ENCODE data around the gene LRFN2.

LRFN2 gene

DNA sequence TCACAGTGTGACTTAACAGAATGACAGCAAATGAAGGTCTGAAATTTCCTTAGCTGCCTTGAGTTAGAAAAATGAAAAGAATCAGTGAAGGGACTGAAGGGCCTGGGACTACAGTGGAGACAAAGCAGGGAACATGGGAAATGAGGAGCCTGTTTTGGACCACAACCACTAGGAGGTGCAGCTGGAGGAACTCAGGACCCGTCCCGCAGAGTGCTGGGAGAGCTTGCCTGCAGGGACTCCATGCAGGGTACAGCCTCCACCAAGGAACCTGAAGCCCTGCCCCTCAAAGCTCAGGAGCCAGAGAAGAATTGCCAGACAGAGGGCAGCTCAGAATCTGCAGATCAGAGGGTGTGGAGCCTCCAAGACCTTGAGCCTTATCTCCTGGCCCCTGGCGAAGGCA, 50.7 kb downstream of the LRFN2 start:
- Histone ChIP-seq H3K9me3 (ENCODE audit: control insufficient read depth, low read length) (no peaks in the 10 kb centered on the region), H3K27ac (ENCODE audit: low read depth, low read length, severe bottlenecking) (no peak overlapping the region), H3K4me3 (ENCODE audit: extremely low read depth, insufficient read depth, low read length, poor library complexity, severe bottlenecking) (no peak overlapping the region), H3K36me3 (ENCODE audit: control insufficient read depth, insufficient read depth, low read length) (no peaks in the 10 kb centered on the region), H3K4me1 (ENCODE audit: control insufficient read depth, insufficient read depth, low read length, poor library complexity, severe bottlenecking) (no peaks in the 10 kb centered on the region)
- WGBS, 2 experiments (ENCODE audit: insufficient coverage in 2 of 2), result 51 to 55% methylated on average over 2 to 3 of the region's 3 CpGs

DNA sequence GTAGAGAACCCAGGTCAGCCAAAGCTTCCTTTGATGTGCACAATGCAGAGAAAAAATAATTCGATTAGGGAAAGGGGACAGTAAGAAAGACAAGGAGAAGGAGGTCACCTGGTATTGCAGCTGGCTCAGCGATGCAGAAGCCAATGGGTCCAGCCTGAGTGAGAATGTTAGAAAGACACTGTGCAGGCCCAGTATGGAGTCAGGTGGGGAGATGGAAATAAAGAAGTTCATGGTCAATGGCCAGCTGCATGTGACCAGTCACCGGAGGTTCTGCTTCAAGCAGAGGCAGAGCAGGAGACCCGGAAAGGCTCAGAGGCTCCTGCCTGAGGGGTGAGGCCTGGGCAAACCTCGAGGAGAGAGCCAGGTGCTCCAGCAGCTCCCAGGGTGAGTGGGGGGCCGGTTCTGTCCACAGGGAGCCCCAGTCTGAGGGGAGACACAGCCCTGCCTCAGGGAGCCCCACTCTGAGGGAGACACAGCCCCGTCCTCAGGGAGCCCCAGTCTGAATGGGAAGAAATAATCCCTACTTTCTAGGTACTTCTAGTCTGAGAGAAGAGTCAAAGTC, 51.3 kb downstream of the LRFN2 start:
- H3K9me3 ChIP-seq (ENCODE audit: control insufficient read depth, low read length), result no peaks in the 10 kb centered on the region
- H3K4me3 ChIP-seq (ENCODE audit: extremely low read depth, insufficient read depth, low read length, poor library complexity, severe bottlenecking), result no peak overlapping the region
- H3K4me1 ChIP-seq (ENCODE audit: control insufficient read depth, insufficient read depth, low read length, poor library complexity, severe bottlenecking), result no peaks in the 10 kb centered on the region
- 81 to 88% methylated on average over 5 of the region's 7 CpGs for WGBS, 2 experiments (ENCODE audit: insufficient coverage in 2 of 2)
- no peaks in the 10 kb centered on the region for H3K36me3 ChIP-seq (ENCODE audit: control insufficient read depth, insufficient read depth, low read length)
- H3K27ac ChIP-seq (ENCODE audit: low read depth, low read length, severe bottlenecking), result no peak overlapping the region

DNA sequence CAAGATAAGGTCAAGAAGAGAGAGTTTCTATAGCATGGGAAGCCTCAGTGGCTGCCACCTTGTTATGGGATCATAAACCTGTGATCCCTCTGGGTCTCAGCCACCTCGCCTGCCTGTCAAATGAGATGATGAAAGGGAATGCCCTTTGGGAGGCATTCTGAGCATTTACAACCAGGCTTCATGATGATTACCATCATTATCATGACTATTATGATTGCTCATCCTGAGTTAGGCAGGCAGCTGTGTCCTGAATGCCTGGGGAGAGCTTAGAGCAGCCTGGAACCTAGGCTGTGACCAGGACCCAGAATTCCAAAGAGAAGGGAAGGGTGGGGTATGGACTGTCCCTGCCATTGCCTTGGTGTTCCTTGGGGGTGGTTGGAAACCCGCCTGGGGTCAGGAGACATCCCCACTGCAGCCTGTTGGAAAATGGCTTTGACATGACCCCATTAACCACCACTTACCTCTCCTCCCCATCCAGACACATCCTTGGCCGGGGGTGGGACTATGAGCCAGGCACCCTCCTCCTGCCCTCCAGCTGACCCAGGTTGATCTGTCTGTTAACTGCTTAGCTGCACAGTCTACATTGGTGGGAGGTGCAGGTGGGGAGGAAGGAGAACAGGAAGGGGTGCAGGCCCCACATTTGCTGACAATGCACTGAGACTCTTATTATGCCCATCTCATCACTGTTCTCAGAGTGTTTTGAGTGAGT, 51.9 kb downstream of the LRFN2 start:
- WGBS, 2 experiments (ENCODE audit: insufficient coverage in 2 of 2), result 80% methylated on average over 1 of the region's 3 CpGs; no CpG with 5 or more reads in 1 of the 2 experiments
- Histone ChIP-seq H3K4me3 (ENCODE audit: extremely low read depth, insufficient read depth, low read length, poor library complexity, severe bottlenecking) (no peak overlapping the region), H3K9me3 (ENCODE audit: control insufficient read depth, low read length) (no peaks in the 10 kb centered on the region), H3K36me3 (ENCODE audit: control insufficient read depth, insufficient read depth, low read length) (no peaks in the 10 kb centered on the region), H3K4me1 (ENCODE audit: control insufficient read depth, insufficient read depth, low read length, poor library complexity, severe bottlenecking) (no peaks in the 10 kb centered on the region), H3K27ac (ENCODE audit: low read depth, low read length, severe bottlenecking) (no peak overlapping the region)

DNA sequence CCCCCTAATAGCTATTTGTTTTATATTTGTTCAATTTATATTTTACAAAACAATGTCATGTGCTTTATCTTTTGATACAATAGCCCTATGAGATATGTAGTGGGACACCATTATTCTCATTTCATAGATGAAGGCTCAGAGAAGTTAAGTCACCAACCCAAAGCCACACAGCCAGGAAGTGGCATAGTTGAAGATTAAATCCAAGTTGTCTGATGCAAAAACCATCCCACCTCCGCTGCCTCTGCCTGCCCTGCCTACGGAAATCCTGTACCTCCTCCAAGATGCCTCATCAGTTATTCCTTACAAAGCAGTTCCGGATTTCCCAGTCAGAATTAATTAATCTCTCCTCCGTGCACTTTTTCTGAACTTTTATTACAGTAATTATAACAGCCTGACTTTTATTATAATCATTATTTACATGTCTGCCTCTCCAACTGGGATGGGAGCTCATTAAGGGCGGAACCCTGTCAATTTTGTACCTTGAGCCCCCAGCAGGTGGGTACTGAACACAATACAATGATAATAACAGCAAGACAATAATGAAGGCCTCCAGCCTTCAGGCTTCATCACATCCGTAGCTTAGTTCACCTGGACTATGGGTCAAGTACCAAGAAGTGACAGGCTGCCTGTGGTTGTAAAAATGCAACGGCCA, 54.7 kb downstream of the LRFN2 start:
- no peaks in the 10 kb centered on the region for H3K4me1 ChIP-seq (ENCODE audit: control insufficient read depth, insufficient read depth, low read length, poor library complexity, severe bottlenecking)
- 97 to 98% methylated on average over 3 to 4 of the region's 7 CpGs for WGBS, 2 experiments (ENCODE audit: insufficient coverage in 2 of 2)
- H3K36me3 ChIP-seq (ENCODE audit: control insufficient read depth, insufficient read depth, low read length), result no peaks in the 10 kb centered on the region
- H3K27ac ChIP-seq (ENCODE audit: low read depth, low read length, severe bottlenecking), result no peak overlapping the region
- H3K9me3 ChIP-seq (ENCODE audit: control insufficient read depth, low read length), result no peaks in the 10 kb centered on the region
- no peak overlapping the region for H3K4me3 ChIP-seq (ENCODE audit: extremely low read depth, insufficient read depth, low read length, poor library complexity, severe bottlenecking)

DNA sequence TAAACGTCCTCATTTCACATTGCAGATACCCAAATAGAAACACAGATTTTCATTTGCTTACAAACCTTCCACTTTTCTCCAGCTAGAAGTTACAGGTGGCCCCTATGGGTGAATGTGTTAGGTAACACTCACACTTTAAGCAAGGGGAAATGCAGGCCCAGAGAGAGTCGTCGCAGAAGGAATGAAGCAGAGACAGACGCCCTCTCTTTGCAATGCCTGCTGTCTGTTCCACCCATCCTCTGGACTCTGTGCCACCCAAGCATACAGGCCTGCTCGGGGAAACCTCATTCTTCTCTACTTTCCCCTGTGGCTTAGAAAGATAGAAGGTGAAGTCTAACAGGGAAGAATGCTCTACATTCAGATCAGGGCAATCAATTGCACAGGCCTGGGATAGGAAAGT, 57.2 kb downstream of the LRFN2 start:
- no peak overlapping the region for H3K27ac ChIP-seq (ENCODE audit: low read depth, low read length, severe bottlenecking)
- H3K9me3 ChIP-seq (ENCODE audit: control insufficient read depth, low read length), result no peaks in the 10 kb centered on the region
- no peaks in the 10 kb centered on the region for H3K4me1 ChIP-seq (ENCODE audit: control insufficient read depth, insufficient read depth, low read length, poor library complexity, severe bottlenecking)
- 67% methylated on average over 3 of the region's 5 CpGs; no CpG with 5 or more reads in 1 of the 2 experiments for WGBS, 2 experiments (ENCODE audit: insufficient coverage in 2 of 2)
- H3K4me3 ChIP-seq (ENCODE audit: extremely low read depth, insufficient read depth, low read length, poor library complexity, severe bottlenecking), result no peak overlapping the region
- H3K36me3 ChIP-seq (ENCODE audit: control insufficient read depth, insufficient read depth, low read length), result no peaks in the 10 kb centered on the region

DNA sequence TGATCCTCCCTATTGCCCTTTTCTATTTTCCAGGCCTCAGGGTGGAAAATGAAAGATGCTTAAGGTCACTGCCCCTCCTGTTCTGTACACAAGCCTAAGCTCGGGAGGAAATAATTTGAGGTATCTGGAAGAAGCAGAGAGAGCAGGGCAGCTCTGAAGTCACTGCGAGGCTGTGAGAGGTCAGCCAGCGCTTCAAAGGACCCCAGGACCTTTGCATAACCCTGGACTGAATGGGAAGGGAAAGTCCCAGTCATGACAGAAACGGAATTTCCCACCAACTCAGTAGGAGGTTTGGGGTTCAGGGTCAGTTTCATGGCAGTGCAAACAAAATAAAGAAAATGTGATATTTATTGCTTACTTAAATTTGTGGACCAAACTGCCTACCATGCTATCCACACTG, 58.1 kb downstream of the LRFN2 start:
- no peak overlapping the region for H3K27ac ChIP-seq (ENCODE audit: low read depth, low read length, severe bottlenecking)
- no peaks in the 10 kb centered on the region for H3K36me3 ChIP-seq (ENCODE audit: control insufficient read depth, insufficient read depth, low read length)
- H3K9me3 ChIP-seq (ENCODE audit: control insufficient read depth, low read length), result no peaks in the 10 kb centered on the region
- H3K4me1 ChIP-seq (ENCODE audit: control insufficient read depth, insufficient read depth, low read length, poor library complexity, severe bottlenecking), result no peaks in the 10 kb centered on the region
- 83 to 97% methylated on average over 3 of the region's 4 CpGs for WGBS, 2 experiments (ENCODE audit: insufficient coverage in 2 of 2)
- H3K4me3 ChIP-seq (ENCODE audit: extremely low read depth, insufficient read depth, low read length, poor library complexity, severe bottlenecking), result no peak overlapping the region

DNA sequence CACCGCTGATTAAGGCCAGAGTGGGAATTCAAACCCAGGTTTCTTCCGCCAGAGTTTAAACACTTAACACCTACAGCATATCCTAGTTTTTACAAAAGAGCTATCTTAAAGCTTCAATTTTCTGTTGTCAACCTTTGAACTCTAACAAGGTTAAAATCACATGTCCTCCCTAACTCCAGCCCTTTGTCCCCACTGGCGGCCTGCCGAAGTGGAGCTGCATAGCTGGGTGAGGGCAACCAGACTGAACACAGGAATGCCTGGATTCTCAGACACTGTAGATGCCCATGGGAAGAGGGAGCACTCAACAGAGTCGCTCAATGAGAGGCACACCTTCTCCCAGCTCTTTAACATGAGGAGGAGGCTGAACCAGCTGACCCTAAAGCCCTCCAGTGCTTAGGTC, 59.1 kb downstream of the LRFN2 start:
- Histone ChIP-seq H3K9me3 (ENCODE audit: control insufficient read depth, low read length) (no peaks in the 10 kb centered on the region), H3K4me1 (ENCODE audit: control insufficient read depth, insufficient read depth, low read length, poor library complexity, severe bottlenecking) (no peaks in the 10 kb centered on the region), H3K27ac (ENCODE audit: low read depth, low read length, severe bottlenecking) (no peak overlapping the region), H3K36me3 (ENCODE audit: control insufficient read depth, insufficient read depth, low read length) (no peaks in the 10 kb centered on the region), H3K4me3 (ENCODE audit: extremely low read depth, insufficient read depth, low read length, poor library complexity, severe bottlenecking) (no peak overlapping the region)
- 96 to 98% methylated on average over 4 of the region's 5 CpGs for WGBS, 2 experiments (ENCODE audit: insufficient coverage in 2 of 2)

DNA sequence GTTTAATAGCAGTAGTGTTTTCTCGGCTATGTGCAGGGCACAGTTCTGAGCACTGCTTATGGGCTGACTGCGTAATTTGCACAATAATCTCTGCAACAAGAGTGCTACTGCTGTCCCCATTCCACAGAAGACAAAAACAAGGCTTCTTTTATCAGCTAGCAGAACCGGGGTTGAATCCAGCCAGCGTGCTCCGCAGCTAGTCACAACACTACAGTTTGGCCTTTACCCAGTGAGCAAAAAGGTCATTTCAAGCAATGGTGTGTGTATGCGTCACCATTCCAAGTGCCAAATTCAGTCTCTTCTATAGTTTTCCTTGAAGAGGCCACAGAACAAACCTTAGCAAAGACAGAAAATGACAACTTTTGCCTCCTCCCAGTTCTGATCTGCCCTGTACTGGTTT, 61.1 kb downstream of the LRFN2 start:
- H3K27ac ChIP-seq (ENCODE audit: low read depth, low read length, severe bottlenecking), result no peak overlapping the region
- H3K4me1 ChIP-seq (ENCODE audit: control insufficient read depth, insufficient read depth, low read length, poor library complexity, severe bottlenecking), result no peaks in the 10 kb centered on the region
- WGBS, 2 experiments (ENCODE audit: insufficient coverage in 2 of 2), result 85 to 100% methylated on average over 3 to 6 of the region's 6 CpGs
- H3K9me3 ChIP-seq (ENCODE audit: control insufficient read depth, low read length), result no peaks in the 10 kb centered on the region
- no peaks in the 10 kb centered on the region for H3K36me3 ChIP-seq (ENCODE audit: control insufficient read depth, insufficient read depth, low read length)
- H3K4me3 ChIP-seq (ENCODE audit: extremely low read depth, insufficient read depth, low read length, poor library complexity, severe bottlenecking), result no peak overlapping the region

DNA sequence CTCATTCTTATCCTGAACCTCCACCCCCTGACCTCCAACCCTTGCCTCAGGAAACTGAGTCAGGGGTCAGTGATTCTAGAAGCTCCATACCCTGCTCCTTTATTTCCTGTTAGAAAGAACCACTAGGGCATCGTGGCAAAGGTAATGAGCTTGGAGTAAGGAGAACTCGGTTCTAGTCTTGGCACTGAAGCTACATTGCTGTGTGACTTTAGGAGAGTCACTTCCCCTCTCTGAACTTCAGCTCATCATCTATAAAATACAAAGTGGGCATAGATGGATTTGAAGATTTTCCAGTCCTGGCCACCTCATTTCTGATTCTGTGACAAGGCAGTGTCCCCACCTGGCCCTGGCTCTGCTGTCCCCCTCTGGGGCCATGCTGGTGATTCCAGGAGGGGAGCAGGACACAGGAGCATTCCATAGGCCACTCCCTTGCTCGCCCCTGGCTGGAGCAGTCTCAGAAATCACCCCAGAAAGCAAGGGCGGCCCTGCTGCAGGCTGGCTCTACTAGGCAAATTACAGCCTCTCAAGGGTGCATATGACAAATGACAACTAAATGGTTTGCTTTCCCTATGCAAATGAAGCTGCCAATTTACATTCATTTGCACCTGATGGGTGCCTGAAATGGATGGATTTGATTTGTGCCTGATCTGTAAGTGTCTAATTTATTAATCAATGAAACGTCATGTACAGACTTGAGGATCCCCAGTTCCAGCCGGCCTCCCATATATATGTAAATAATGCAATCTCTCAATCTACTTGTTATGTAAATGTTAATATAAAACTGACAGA, 62.2 kb downstream of the LRFN2 start:
- Histone ChIP-seq H3K9me3 (ENCODE audit: control insufficient read depth, low read length) (no peaks in the 10 kb centered on the region), H3K4me3 (ENCODE audit: extremely low read depth, insufficient read depth, low read length, poor library complexity, severe bottlenecking) (no peak overlapping the region), H3K27ac (ENCODE audit: low read depth, low read length, severe bottlenecking) (no peak overlapping the region), H3K4me1 (ENCODE audit: control insufficient read depth, insufficient read depth, low read length, poor library complexity, severe bottlenecking) (no peaks in the 10 kb centered on the region), H3K36me3 (ENCODE audit: control insufficient read depth, insufficient read depth, low read length) (no peaks in the 10 kb centered on the region)
- 50% methylated on average over 2 of the region's 6 CpGs; no CpG with 5 or more reads in 1 of the 2 experiments for WGBS, 2 experiments (ENCODE audit: insufficient coverage in 2 of 2)

DNA sequence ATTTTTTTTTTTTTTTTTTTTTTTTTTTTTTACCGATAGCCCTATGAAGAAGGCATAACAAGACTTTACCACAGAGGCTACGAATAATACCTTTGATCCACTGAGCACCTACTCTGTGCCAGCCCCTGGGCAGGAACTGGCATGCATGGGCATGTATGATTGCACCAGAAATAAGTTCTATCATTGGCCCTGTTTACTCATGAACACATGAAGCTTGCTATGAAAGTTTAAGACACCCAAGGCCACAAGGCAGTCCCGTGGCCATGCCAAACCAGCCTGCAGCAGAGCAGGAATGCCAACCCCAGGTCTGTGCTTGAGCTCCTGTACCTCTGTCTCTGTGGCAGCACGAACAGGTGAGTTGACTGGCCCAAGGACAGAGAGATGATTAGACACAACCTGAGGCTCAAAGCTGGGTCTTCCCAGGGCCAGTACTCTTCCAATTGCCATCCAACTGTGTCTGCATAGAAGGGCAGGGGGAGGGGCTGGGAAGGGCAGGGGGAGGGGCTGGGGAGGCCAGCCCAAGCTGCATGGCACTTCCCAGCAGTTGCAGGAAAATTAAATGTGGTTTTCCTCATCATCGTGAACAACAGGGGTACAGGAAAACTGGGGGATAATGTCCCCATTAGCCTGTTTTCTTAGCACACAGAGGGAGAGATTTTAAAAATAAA, 63.5 kb downstream of the LRFN2 start:
- Histone ChIP-seq H3K27ac (ENCODE audit: low read depth, low read length, severe bottlenecking) (no peak overlapping the region), H3K9me3 (ENCODE audit: control insufficient read depth, low read length) (no peaks in the 10 kb centered on the region)
- WGBS, 2 experiments (ENCODE audit: insufficient coverage in 2 of 2), result 75 to 88% methylated on average over 2 to 3 of the region's 5 CpGs

More for the DNA sequence above, 63.5 kb downstream of the LRFN2 start:
- Histone ChIP-seq H3K4me3 (ENCODE audit: extremely low read depth, insufficient read depth, low read length, poor library complexity, severe bottlenecking) (no peak overlapping the region), H3K4me1 (ENCODE audit: control insufficient read depth, insufficient read depth, low read length, poor library complexity, severe bottlenecking) (no peaks in the 10 kb centered on the region), H3K36me3 (ENCODE audit: control insufficient read depth, insufficient read depth, low read length) (no peaks in the 10 kb centered on the region)
